Activated B cell treated with CpG ODN at 0.5 μM for 24 hours (primary cell): Measurements from ENCODE around the gene NAP1L4. TPM values are rescaled to one million over a fixed set of nuclear protein-coding genes. Genes with fewer than 3 reads are reported as not detected.

Experiments
- ATAC-seq: fragments of 200-7000 bp; cut with Tn5 transposase; one replicate; pipeline ENCODE4 v1.10.0; 2021; ENCODE audit warnings: low read depth, mild to moderate bottlenecking, moderate library complexity
- CTCF ChIA-PET: fragments of 350-600 bp; sonication (Branson Sonifier 250); formaldehyde crosslinking; loops from one replicate; lab custom pipeline; 2021; ENCODE audit warnings: antibody characterized with exemption; lab: Charles Lee
- POLR2A ChIA-PET: fragments of 350-600 bp; sonication (Branson Sonifier 250); formaldehyde crosslinking; loops from one replicate; lab custom pipeline; 2021; ENCODE audit warnings: antibody characterized with exemption; lab: Charles Lee
- DNase-seq: peaks from one replicate; pipeline ENCODE4 v3.0.0; 2022
- H3K27ac Mint-ChIP-seq: one replicate; pipeline ENCODE4 v1.8.0; 2020; ENCODE audit warnings: mixed read lengths
- H3K27me3 Mint-ChIP-seq: one replicate; pipeline ENCODE4 v1.8.0; 2021; ENCODE audit warnings: mixed read lengths
- H3K36me3 Mint-ChIP-seq: one replicate; pipeline ENCODE4 v1.8.0; 2021; ENCODE audit warnings: low read depth, mixed read lengths
- H3K4me1 Mint-ChIP-seq: one replicate; pipeline ENCODE4 v1.8.0; 2021; ENCODE audit warnings: mixed read lengths
- H3K4me3 Mint-ChIP-seq: one replicate; pipeline ENCODE4 v1.8.0; 2020; ENCODE audit warnings: mild to moderate bottlenecking, mixed read lengths
- H3K9me3 Mint-ChIP-seq: one replicate; pipeline ENCODE4 v1.8.0; 2020; ENCODE audit warnings: mixed read lengths
- CTCF ChIP-seq: fragments of 200-600 bp; IDR thresholded peaks from one replicate; pipeline ENCODE4 v1.8.0; 2022; ENCODE audit warnings: antibody characterized with exemption, mild to moderate bottlenecking
- intact Hi-C: fragments of 100-400 bp; cut with micrococcal nuclease; formaldehyde crosslinking; loops from one replicate; pipeline ENCODE4 v1.15.1; 2024
- total RNA-seq: library from RNA; stranded (reverse); gene quantifications from 2 replicates; pipeline ENCODE4 v1.2.3, GENCODE V29; 2022

NAP1L4 gene
- total RNA-seq, 1 donor from 2014 or later = 115 TPM

GRCh38 chr11:2944530-2944929 lies 47.6 kb downstream of the NAP1L4 start:
- intact Hi-C loops = no loop called here
- ChIA-PET POLR2A (interaction anchor here (0.6 kb wide), 1 partner anchor 100 kb away, joined by 3 read pairs; no protein-coding TSS in a partner anchor), CTCF (no interaction called here)
- Mint-ChIP-seq H3K36me3 (peaks cover 54% of the 10 kb centered on the region), H3K9me3 (no peaks in the 10 kb centered on the region), H3K27ac (no peak overlapping the region), H3K4me3 (no peak overlapping the region), H3K27me3 (no peaks in the 10 kb centered on the region), H3K4me1 (peaks cover 11% of the 10 kb centered on the region)
- TF ChIP-seq CTCF = no peak
- DNase-seq = no peak
- no peak for ATAC-seq

GRCh38 chr11:2943711-2944118 lies 48.4 kb downstream of the NAP1L4 start:
- Mint-ChIP-seq H3K9me3 (peaks cover under 1% of the 10 kb centered on the region), H3K4me1 (peaks cover 11% of the 10 kb centered on the region), H3K27ac (peak overlapping the region; percentile 12), H3K27me3 (no peaks in the 10 kb centered on the region), H3K4me3 (no peak overlapping the region), H3K36me3 (peaks cover 46% of the 10 kb centered on the region)
- intact Hi-C loops = no loop called here
- CTCF ChIA-PET = no interaction called here
- TF ChIP-seq CTCF = no peak
- no peak for ATAC-seq
- no peak for DNase-seq
- POLR2A ChIA-PET = no interaction called here

DNA sequence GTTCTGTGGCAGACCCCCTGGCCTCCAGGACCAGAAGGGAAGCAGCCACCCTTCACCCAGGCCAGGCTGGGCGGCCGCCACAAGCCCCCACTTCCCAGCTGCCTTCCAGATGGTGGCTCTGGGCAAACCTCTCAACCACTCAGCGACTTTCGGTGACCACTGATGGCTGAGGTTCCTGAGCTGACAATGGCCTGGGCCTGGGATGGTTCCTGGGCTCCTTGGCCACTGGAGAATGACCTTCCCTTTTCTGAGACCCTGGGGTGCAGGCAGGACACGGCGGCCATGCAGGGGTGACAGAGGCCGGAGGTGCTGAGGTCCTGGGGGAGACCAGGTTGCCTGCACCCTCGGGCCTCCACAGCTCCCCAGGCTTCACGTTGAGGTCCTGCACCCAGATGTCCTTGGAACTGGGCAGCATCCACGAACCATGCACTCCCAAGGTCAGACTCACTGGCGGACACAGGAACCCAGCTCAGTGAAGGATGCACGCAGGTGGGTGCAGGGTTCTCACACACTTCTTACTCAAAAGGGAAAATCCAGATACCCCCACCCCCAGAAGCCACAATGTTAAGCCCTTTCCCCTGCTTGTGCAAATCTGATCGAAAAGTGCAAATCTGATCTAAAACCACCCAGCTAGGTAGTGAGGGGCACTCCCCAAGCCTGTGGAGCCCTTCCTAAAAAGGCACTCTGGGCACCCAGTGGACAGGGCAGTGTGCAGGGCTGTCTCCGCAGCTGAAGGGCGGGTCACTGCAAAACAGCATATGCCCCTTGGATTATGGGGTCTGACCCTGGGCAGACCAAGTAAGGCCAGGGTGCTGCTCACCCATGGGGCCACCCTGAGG lies 49.0 kb downstream of the NAP1L4 start:
- no peak for ATAC-seq
- POLR2A ChIA-PET = no interaction called here
- H3K27ac Mint-ChIP-seq = peak overlapping the region; percentile 12

DNA sequence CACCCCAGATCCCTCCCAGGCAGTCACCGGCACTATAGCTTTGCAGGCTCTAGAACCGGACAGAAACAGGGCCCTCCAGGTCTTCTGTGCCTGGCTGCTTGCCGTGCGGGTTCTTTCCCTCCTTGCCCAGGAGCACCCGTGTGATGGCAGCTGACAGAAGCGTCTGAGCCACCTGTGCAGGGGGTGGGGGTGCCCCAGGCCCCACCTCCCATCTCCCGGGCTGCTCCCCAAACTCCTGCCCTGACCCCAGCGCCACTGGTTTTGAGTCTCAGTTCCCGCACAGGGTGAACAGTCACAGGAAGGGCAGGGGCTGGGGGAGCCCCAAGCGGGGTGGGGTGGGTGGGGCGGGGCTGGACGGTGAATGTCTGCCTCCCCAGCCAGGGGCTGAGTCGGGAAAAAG lies 49.7 kb downstream of the NAP1L4 start:
- peaks cover 34% of the 10 kb centered on the region for H3K36me3 Mint-ChIP-seq
- intact Hi-C loops = no loop called here
- H3K9me3 Mint-ChIP-seq = peaks cover 9% of the 10 kb centered on the region
- TF ChIP-seq CTCF = no peak
- ATAC-seq = no peak
- H3K4me1 Mint-ChIP-seq = peaks cover 11% of the 10 kb centered on the region
- no peak for DNase-seq
- H3K27ac Mint-ChIP-seq = no peak overlapping the region
- H3K27me3 Mint-ChIP-seq = no peaks in the 10 kb centered on the region
- H3K4me3 Mint-ChIP-seq = no peak overlapping the region
- ChIA-PET POLR2A (no interaction called here), CTCF (interaction anchor here (1.7 kb wide), 1 partner anchor 12 kb away, joined by 6 read pairs; no protein-coding TSS in a partner anchor)

More for the DNA sequence above, 49.0 kb downstream of the NAP1L4 start:
- Mint-ChIP-seq H3K36me3 (peaks cover 40% of the 10 kb centered on the region), H3K27me3 (no peaks in the 10 kb centered on the region), H3K4me3 (no peak overlapping the region), H3K9me3 (peaks cover 5% of the 10 kb centered on the region), H3K4me1 (peaks cover 11% of the 10 kb centered on the region)
- no peak for DNase-seq
- CTCF ChIA-PET = no interaction called here
- intact Hi-C loops = no loop called here
- no peak for TF ChIP-seq CTCF
